Measurements from ENCODE around the gene NAB1.

Gene NAB1

DNA sequence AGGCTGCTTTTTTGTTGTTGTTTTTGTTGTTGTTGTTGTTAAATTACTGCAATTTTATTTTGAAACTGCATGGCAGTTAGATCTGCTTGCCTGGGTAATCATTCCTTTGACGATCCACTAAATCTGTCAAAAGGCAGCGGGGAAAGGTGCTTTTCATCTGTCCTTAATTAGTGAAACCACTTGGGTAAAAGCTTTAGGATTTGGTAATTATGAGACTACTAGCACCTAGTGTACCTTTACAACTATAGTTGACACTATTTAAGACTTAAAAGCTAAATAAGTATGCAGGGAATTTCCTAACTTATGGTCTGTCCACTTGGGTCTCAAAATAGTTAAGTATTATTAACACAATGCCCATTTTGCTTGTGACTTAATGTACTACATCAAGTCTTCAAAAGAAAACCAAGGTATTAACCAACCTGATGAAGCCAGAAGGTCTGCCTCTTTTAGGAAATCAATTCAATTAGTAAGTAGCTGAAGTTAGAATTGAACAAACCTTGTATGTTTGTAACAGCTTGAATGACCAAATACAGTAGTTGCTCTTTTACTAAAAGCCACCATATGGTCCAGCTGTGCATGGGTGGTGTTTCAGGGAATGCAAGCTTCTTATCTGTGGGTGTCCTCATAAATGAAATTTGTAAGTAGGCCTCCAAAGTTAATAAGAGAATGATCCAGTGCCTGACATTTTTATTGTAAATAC is 44.8 kb downstream of the NAB1 start:
- TF ChIP-seq CTCF (IDR thresholded peaks at IDR 0.05; ENCODE audit: borderline replicate concordance, insufficient read depth, low read depth, low read length), result no peak
- no peak overlapping the region for H3K4me3 ChIP-seq (ENCODE audit: low read depth, low read length)

DNA sequence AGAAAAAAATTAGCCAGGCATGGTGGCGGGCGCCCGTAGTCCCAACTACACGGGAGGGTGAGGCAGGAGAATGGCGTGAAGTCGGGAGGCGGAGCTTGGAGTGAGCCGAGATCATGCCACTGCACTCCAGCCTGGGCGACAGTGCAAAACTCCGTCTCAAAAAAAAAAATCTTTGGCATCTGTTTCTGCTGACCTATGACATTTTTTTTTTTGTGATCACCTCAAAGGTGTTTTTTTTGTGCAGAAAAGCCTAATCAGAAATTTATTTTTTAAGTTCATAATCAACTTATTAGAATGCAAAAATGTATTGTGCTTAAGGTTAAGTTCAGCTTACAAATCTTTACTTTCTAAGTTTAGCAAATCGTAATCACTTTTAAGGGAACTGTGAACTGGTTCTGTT is 45.6 kb downstream of the NAB1 start:
- no peak for TF ChIP-seq CTCF (IDR thresholded peaks at IDR 0.05; ENCODE audit: borderline replicate concordance, insufficient read depth, low read depth, low read length)
- no peak overlapping the region for H3K4me3 ChIP-seq (ENCODE audit: low read depth, low read length)

DNA sequence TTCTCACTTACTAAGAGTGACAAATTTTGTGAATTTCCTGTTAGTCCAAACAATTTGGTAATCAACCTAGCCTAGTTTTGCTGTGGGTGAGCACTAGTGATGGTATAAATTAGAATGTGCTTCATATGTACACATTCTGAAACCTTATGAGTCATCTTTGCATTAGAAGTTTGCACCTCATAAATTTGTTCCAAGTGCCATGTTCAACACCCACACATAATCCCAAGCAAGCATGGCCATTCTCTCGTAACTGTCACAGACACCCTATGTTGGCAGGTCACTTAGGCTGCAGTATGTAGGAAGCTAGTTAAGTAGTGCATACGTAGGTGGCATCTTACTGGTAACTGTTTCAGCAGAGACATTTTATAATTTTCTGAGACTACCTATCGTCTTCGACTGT is 46.9 kb downstream of the NAB1 start:
- H3K4me3 ChIP-seq (ENCODE audit: low read depth, low read length), result no peak overlapping the region
- no peak for TF ChIP-seq CTCF (IDR thresholded peaks at IDR 0.05; ENCODE audit: borderline replicate concordance, insufficient read depth, low read depth, low read length)

- TF ChIP-seq CTCF (IDR thresholded peaks at IDR 0.05; ENCODE audit: borderline replicate concordance, insufficient read depth, low read depth, low read length), result no peak
- no peak overlapping the region for H3K4me3 ChIP-seq (ENCODE audit: low read depth, low read length)
These were observed 48.0 kb downstream of the NAB1 start for GRCh38 chr2:190696792-190697398.

- H3K4me3 ChIP-seq (ENCODE audit: low read depth, low read length), result no peak overlapping the region
- no peak for TF ChIP-seq CTCF (IDR thresholded peaks at IDR 0.05; ENCODE audit: borderline replicate concordance, insufficient read depth, low read depth, low read length)
These were observed 48.5 kb downstream of the NAB1 start for GRCh38 chr2:190697421-190697820.

- H3K4me3 ChIP-seq (ENCODE audit: low read depth, low read length), result no peak overlapping the region
- no peak for TF ChIP-seq CTCF (IDR thresholded peaks at IDR 0.05; ENCODE audit: borderline replicate concordance, insufficient read depth, low read depth, low read length)
These were observed 50.0 kb downstream of the NAB1 start for GRCh38 chr2:190698895-190699294.

- TF ChIP-seq CTCF (IDR thresholded peaks at IDR 0.05; ENCODE audit: borderline replicate concordance, insufficient read depth, low read depth, low read length), result no peak
These were observed 52.7 kb downstream of the NAB1 start for GRCh38 chr2:190701586-190701985.

More at GRCh38 chr2:190701586-190701985, 52.7 kb downstream of the NAB1 start:
- H3K4me3 ChIP-seq (ENCODE audit: low read depth, low read length), result no peak overlapping the region

Data from GM12875 (cell line).